ENCODE measurements around the gene CAMTA1.

DNA sequence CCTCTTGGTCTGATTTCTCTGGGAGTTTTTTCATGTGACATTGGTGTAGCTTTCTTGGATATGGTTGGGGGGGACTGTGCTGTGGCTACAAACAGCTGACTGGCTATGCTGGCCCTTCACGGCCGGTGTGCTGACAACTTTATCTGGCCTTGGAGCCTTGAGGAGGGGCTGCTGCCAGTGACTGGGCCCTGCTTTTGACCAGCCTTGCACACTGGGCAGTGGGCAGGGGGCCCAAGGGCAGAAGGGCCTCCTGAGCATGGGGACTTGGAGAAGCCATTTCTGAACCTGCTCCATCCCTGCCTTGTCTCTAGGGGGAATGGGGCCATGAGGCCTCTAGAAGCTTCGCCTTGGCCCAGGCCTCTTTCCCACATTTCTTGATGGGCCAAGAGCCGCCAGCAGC lies 139.6 kb downstream of the CAMTA1 start:
- TF ChIP-seq SP1 (IDR thresholded peaks at IDR 0.05), result no peak
- TF ChIP-seq, protein P1, sequence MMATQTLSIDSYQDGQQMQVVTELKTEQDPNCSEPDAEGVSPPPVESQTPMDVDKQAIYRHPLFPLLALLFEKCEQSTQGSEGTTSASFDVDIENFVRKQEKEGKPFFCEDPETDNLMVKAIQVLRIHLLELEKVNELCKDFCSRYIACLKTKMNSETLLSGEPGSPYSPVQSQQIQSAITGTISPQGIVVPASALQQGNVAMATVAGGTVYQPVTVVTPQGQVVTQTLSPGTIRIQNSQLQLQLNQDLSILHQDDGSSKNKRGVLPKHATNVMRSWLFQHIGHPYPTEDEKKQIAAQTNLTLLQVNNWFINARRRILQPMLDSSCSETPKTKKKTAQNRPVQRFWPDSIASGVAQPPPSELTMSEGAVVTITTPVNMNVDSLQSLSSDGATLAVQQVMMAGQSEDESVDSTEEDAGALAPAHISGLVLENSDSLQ (IDR thresholded peaks at IDR 0.05), result no peak
- no peak for TF ChIP-seq FOXM1 (IDR thresholded peaks at IDR 0.05; ENCODE audit: borderline replicate concordance)
- no peak for TF ChIP-seq SUZ12 (IDR thresholded peaks at IDR 0.05)
- TF ChIP-seq FOXA1 (IDR thresholded peaks at IDR 0.05), result no peak
- no peak for TF ChIP-seq HDGF (IDR thresholded peaks at IDR 0.05; ENCODE audit: borderline replicate concordance)
- no peak for TF ChIP-seq NFRKB (IDR thresholded peaks at IDR 0.05)
- no peak for TF ChIP-seq BHLHE40 (IDR thresholded peaks at IDR 0.05; ENCODE audit: borderline replicate concordance)
- no peak for TF ChIP-seq ZNF384 (IDR thresholded peaks at IDR 0.05)
- no peak for TF ChIP-seq ELF4 (IDR thresholded peaks at IDR 0.05)
- TF ChIP-seq TARDBP (IDR thresholded peaks at IDR 0.05), result no peak
- no peak for TF ChIP-seq LEF1 (IDR thresholded peaks at IDR 0.05; ENCODE audit: borderline replicate concordance)
